ENCODE measurements around the gene CATSPERD.
"Not testable (repeated sequence)": the region's sequence is repeated elsewhere in the genome, so short reads cannot be mapped to it uniquely, and the experiment has no call there.

Gene CATSPERD

GRCh38 chr19:5686647-5687359 lies 33.6 kb upstream of the CATSPERD start:
- peak; percentile 84 for DNase-seq (ENCODE audit: low spot score)

GRCh38 chr19:5687360-5688198 lies 32.9 kb upstream of the CATSPERD start:
- no peak for DNase-seq (ENCODE audit: low spot score)

GRCh38 chr19:5688262-5688881 lies 32.1 kb upstream of the CATSPERD start:
- DNase-seq (ENCODE audit: low spot score) = not testable (repeated sequence)

GRCh38 chr19:5690125-5690954 lies 30.1 kb upstream of the CATSPERD start, which contains the start of gene RPL36:
RPL36 (plus strand) TSS chr19:5690295; CDS start chr19:5690508, 213 bp downstream.
- DNase-seq (ENCODE audit: low spot score) = peak; percentile 93

GRCh38 chr19:5690955-5691821 lies 29.2 kb upstream of the CATSPERD start:
- DNase-seq (ENCODE audit: low spot score) = no peak

GRCh38 chr19:5691822-5692722 lies 28.4 kb upstream of the CATSPERD start:
- DNase-seq (ENCODE audit: low spot score) = no peak

- no peak for DNase-seq (ENCODE audit: low spot score)
These were observed 27.7 kb upstream of the CATSPERD start for GRCh38 chr19:5692723-5693194.

GRCh38 chr19:5693195-5694166 lies 27.0 kb upstream of the CATSPERD start:
- no peak for DNase-seq (ENCODE audit: low spot score)

GRCh38 chr19:5694167-5694955 lies 26.1 kb upstream of the CATSPERD start:
- DNase-seq (ENCODE audit: low spot score) = no peak

- no peak for DNase-seq (ENCODE audit: low spot score)
These were observed 25.3 kb upstream of the CATSPERD start for GRCh38 chr19:5694956-5695648.

GRCh38 chr19:5695649-5696195 lies 24.7 kb upstream of the CATSPERD start:
- DNase-seq (ENCODE audit: low spot score) = no peak

GRCh38 chr19:5696196-5697021 lies 24.0 kb upstream of the CATSPERD start:
- no peak for DNase-seq (ENCODE audit: low spot score)

GRCh38 chr19:5697022-5697889 lies 23.2 kb upstream of the CATSPERD start:
- DNase-seq (ENCODE audit: low spot score) = no peak

- DNase-seq (ENCODE audit: low spot score) = no peak
These were observed 22.4 kb upstream of the CATSPERD start for GRCh38 chr19:5697890-5698634.
